Activated T-cell treated with anti-CD3 and anti-CD28 coated beads, Interleukin-2, amount 50 U/mL, for 1 hour (primary cell): ENCODE measurements around the gene NOP16.
A peak's percentile ranks its signal among the peaks of the same experiment; 100 is the strongest.

Experiments used
- DNase-seq: peaks from one replicate; pipeline ENCODE4 v3.0.0-alpha.2; 2020

NOP16 gene

GRCh38 chr5:176388444-176389134 is at the start of gene NOP16, which contains the start of gene HIGD2A:
Gene NOP16, minus strand, starts transcription at chr5:176388598. Its CDS starts 59 bp downstream, at chr5:176388539.
Gene HIGD2A, plus strand, starts transcription at chr5:176388751. Its CDS starts 69 bp downstream, at chr5:176388820.
- DNase-seq = peak; percentile 94

GRCh38 chr5:176436656-176437055 is 48.3 kb upstream of the NOP16 start:
- no peak for DNase-seq

GRCh38 chr5:176432707-176433106 is 44.3 kb upstream of the NOP16 start:
- DNase-seq = no peak

- no peak for DNase-seq
Observed at GRCh38 chr5:176429972-176430371, 41.6 kb upstream of the NOP16 start.

- DNase-seq = no peak
Observed at GRCh38 chr5:176427971-176428370, 39.6 kb upstream of the NOP16 start.

GRCh38 chr5:176426876-176427275 is 38.5 kb upstream of the NOP16 start:
- no peak for DNase-seq

- DNase-seq = no peak
Observed at GRCh38 chr5:176425791-176426190, 37.4 kb upstream of the NOP16 start.

- DNase-seq = no peak
Observed at GRCh38 chr5:176425138-176425537, 36.7 kb upstream of the NOP16 start.

GRCh38 chr5:176424181-176424580 is 35.8 kb upstream of the NOP16 start:
- DNase-seq = no peak

GRCh38 chr5:176420972-176421544 is 32.7 kb upstream of the NOP16 start:
- DNase-seq = no peak

GRCh38 chr5:176420086-176420485 is 31.7 kb upstream of the NOP16 start:
- DNase-seq = no peak

GRCh38 chr5:176418251-176418650 is 29.9 kb upstream of the NOP16 start:
- no peak for DNase-seq

- DNase-seq = peak; percentile 27
Observed at GRCh38 chr5:176416965-176417364, 28.6 kb upstream of the NOP16 start.

- peak; percentile 98 for DNase-seq
Observed at GRCh38 chr5:176415952-176416924, 27.8 kb upstream of the NOP16 start, which contains the start of gene CLTB. Gene CLTB, minus strand, starts transcription at chr5:176416539. Its CDS starts 176 bp downstream, at chr5:176416363.

- DNase-seq = no peak
Observed at GRCh38 chr5:176415240-176415951, 27.0 kb upstream of the NOP16 start.

- no peak for DNase-seq
Observed at GRCh38 chr5:176414704-176415103, 26.3 kb upstream of the NOP16 start.

GRCh38 chr5:176413709-176414191 is 25.4 kb upstream of the NOP16 start:
- DNase-seq = no peak

GRCh38 chr5:176413255-176413565 is 24.8 kb upstream of the NOP16 start:
- no peak for DNase-seq

- no peak for DNase-seq
Observed at GRCh38 chr5:176412517-176413254, 24.3 kb upstream of the NOP16 start.

GRCh38 chr5:176410486-176411180 is 22.2 kb upstream of the NOP16 start:
- no peak for DNase-seq

- no peak for DNase-seq
Observed at GRCh38 chr5:176409765-176410164, 21.4 kb upstream of the NOP16 start.
